Esophagus squamous epithelium (tissue), 4 donors: ENCODE data around the gene BEND5.

Experiments used
- CTCF ChIP-seq, 6 experiments: fragments of 450-650 bp in 4 of 6; fragments of 200-600 bp in 2 of 6; sonication (generic) in 2 of 6; IDR thresholded peaks; one replicate each; pipeline ENCODE4 v1.5.1; 2016 to 2019; ENCODE audit warnings: antibody characterized with exemption in 6 of 6, mild to moderate bottlenecking in 4 of 6, moderate library complexity in 4 of 6
- POLR2A ChIP-seq, 4 donors: fragments of 450-650 bp; IDR thresholded peaks; one replicate each; pipeline ENCODE4 v1.6.1; 2017; ENCODE audit warnings: antibody characterized with exemption in 4 of 4, mild to moderate bottlenecking in 4 of 4, moderate library complexity in 3 of 4

- TF ChIP-seq CTCF (IDR thresholded peaks at IDR 0.05) (no peak), POLR2A (IDR thresholded peaks at IDR 0.05) (no peak)
Measured at GRCh38 chr1:48803474-48803873, 26.8 kb upstream of the BEND5 start.
